Activated naive CD8-positive, alpha-beta T cell treated with anti-CD3 and anti-CD28 coated beads, Interleukin-2, amount 50 U/mL, for 24 hours (primary cell): Measurements from ENCODE around the gene ZFAND2A.
"Not testable (repeated sequence)": the region's sequence is repeated elsewhere in the genome, so short reads cannot be mapped to it uniquely, and the experiment has no call there.

Experiments
- ATAC-seq: fragments of 150-1000 bp; cut with Tn5 transposase; one replicate; pipeline ENCODE4 v1.10.0; 2021
- DNase-seq: peaks from one replicate; pipeline ENCODE4 v3.0.0; 2021
- H3K27ac Mint-ChIP-seq: one replicate; pipeline ENCODE4 v1.8.0; 2021; ENCODE audit warnings: mild to moderate bottlenecking, mixed read lengths
- H3K27me3 Mint-ChIP-seq: one replicate; pipeline ENCODE4 v1.8.0; 2021; ENCODE audit warnings: mixed read lengths
- H3K36me3 Mint-ChIP-seq: one replicate; pipeline ENCODE4 v1.8.0; 2021; ENCODE audit warnings: low read depth, mixed read lengths
- H3K4me1 Mint-ChIP-seq: one replicate; pipeline ENCODE4 v1.8.0; 2021; ENCODE audit warnings: mixed read lengths
- H3K4me3 Mint-ChIP-seq: one replicate; pipeline ENCODE4 v1.8.0; 2021; ENCODE audit warnings: mild to moderate bottlenecking, moderate library complexity, mixed read lengths
- H3K9me3 Mint-ChIP-seq: one replicate; pipeline ENCODE4 v1.8.0; 2021; ENCODE audit warnings: mixed read lengths

ZFAND2A gene

GRCh38 chr7:1159891-1160669 lies at the start of gene ZFAND2A:
ZFAND2A (minus strand) TSS chr7:1160196; CDS start chr7:1158212, 1,984 bp downstream.
- Mint-ChIP-seq H3K27me3 (no peaks in the 10 kb centered on the region), H3K4me3 (peak within 1 kb of the TSS; percentile 87)
- peak; percentile 100 for DNase-seq

GRCh38 chr7:1209097-1209496 lies 49.1 kb upstream of the ZFAND2A start:
- no peaks in the 10 kb centered on the region for H3K4me1 Mint-ChIP-seq
- H3K9me3 Mint-ChIP-seq = no peaks in the 10 kb centered on the region
- H3K27ac Mint-ChIP-seq = no peak overlapping the region

More at GRCh38 chr7:1159891-1160669, at the start of gene ZFAND2A:
- peak within 1 kb of the TSS; percentile 86 for H3K27ac Mint-ChIP-seq
- no peaks in the 10 kb centered on the region for H3K9me3 Mint-ChIP-seq
- peak; percentile 97 for ATAC-seq
- H3K36me3 Mint-ChIP-seq = peaks cover 19% of the 10 kb centered on the region
- peaks cover 26% of the 10 kb centered on the region for H3K4me1 Mint-ChIP-seq

GRCh38 chr7:1205742-1206141 lies 45.7 kb upstream of the ZFAND2A start:
- H3K4me3 Mint-ChIP-seq, H3K27ac Mint-ChIP-seq, H3K4me1 Mint-ChIP-seq, H3K36me3 Mint-ChIP-seq, H3K9me3 Mint-ChIP-seq, DNase-seq, ATAC-seq: not testable (repeated sequence)
- H3K27me3 Mint-ChIP-seq = peaks cover 21% of the 10 kb centered on the region

More at GRCh38 chr7:1209097-1209496, 49.1 kb upstream of the ZFAND2A start:
- no peaks in the 10 kb centered on the region for H3K36me3 Mint-ChIP-seq
- ATAC-seq (no peak), DNase-seq (no peak)
- peaks cover 39% of the 10 kb centered on the region for H3K27me3 Mint-ChIP-seq
- H3K4me3 Mint-ChIP-seq = no peak overlapping the region

- Mint-ChIP-seq H3K4me3 (no peak overlapping the region), H3K27me3 (peaks cover 12% of the 10 kb centered on the region), H3K9me3 (no peaks in the 10 kb centered on the region), H3K27ac (no peak overlapping the region), H3K4me1 (no peaks in the 10 kb centered on the region), H3K36me3 (no peaks in the 10 kb centered on the region)
- ATAC-seq (no peak), DNase-seq (no peak)
Observed at GRCh38 chr7:1204460-1205140, 44.6 kb upstream of the ZFAND2A start.

GRCh38 chr7:1202914-1203313 lies 42.9 kb upstream of the ZFAND2A start:
- ATAC-seq, H3K27ac Mint-ChIP-seq, H3K4me3 Mint-ChIP-seq, H3K9me3 Mint-ChIP-seq, H3K4me1 Mint-ChIP-seq, H3K27me3 Mint-ChIP-seq, H3K36me3 Mint-ChIP-seq, DNase-seq: not testable (repeated sequence)

GRCh38 chr7:1201916-1202315 lies 41.9 kb upstream of the ZFAND2A start:
- peaks cover 2% of the 10 kb centered on the region for H3K27me3 Mint-ChIP-seq
- no peaks in the 10 kb centered on the region for H3K36me3 Mint-ChIP-seq
- no peak for ATAC-seq
- no peak overlapping the region for H3K4me3 Mint-ChIP-seq
- no peaks in the 10 kb centered on the region for H3K4me1 Mint-ChIP-seq
- no peak for DNase-seq
- H3K9me3 Mint-ChIP-seq = no peaks in the 10 kb centered on the region
- no peak overlapping the region for H3K27ac Mint-ChIP-seq

GRCh38 chr7:1200045-1200444 lies 40.0 kb upstream of the ZFAND2A start:
- ATAC-seq (no peak), DNase-seq (no peak)
- Mint-ChIP-seq H3K9me3 (no peaks in the 10 kb centered on the region), H3K4me3 (no peak overlapping the region), H3K4me1 (no peaks in the 10 kb centered on the region), H3K27me3 (peaks cover 5% of the 10 kb centered on the region), H3K27ac (no peak overlapping the region), H3K36me3 (no peaks in the 10 kb centered on the region)

GRCh38 chr7:1197997-1198625 lies 38.1 kb upstream of the ZFAND2A start:
- no peak for ATAC-seq
- DNase-seq = no peak
- Mint-ChIP-seq H3K4me3 (no peak overlapping the region), H3K9me3 (no peaks in the 10 kb centered on the region), H3K27me3 (peaks cover 8% of the 10 kb centered on the region), H3K36me3 (no peaks in the 10 kb centered on the region), H3K4me1 (no peaks in the 10 kb centered on the region), H3K27ac (no peak overlapping the region)

GRCh38 chr7:1196950-1197349 lies 37.0 kb upstream of the ZFAND2A start:
- no peak overlapping the region for H3K27ac Mint-ChIP-seq
- H3K36me3 Mint-ChIP-seq = no peaks in the 10 kb centered on the region
- ATAC-seq = no peak

GRCh38 chr7:1196441-1196840 lies 36.4 kb upstream of the ZFAND2A start:
- not testable (repeated sequence) for ATAC-seq, H3K4me3 Mint-ChIP-seq, DNase-seq, H3K9me3 Mint-ChIP-seq, H3K36me3 Mint-ChIP-seq, H3K27ac Mint-ChIP-seq
- Mint-ChIP-seq H3K27me3 (peaks cover 10% of the 10 kb centered on the region), H3K4me1 (peaks cover 11% of the 10 kb centered on the region)

More at GRCh38 chr7:1196950-1197349, 37.0 kb upstream of the ZFAND2A start:
- no peak overlapping the region for H3K4me3 Mint-ChIP-seq
- H3K4me1 Mint-ChIP-seq = peaks cover 7% of the 10 kb centered on the region
- H3K27me3 Mint-ChIP-seq = peaks cover 10% of the 10 kb centered on the region
- DNase-seq = no peak
- no peaks in the 10 kb centered on the region for H3K9me3 Mint-ChIP-seq

- Mint-ChIP-seq H3K9me3 (no peaks in the 10 kb centered on the region), H3K4me3 (no peak overlapping the region), H3K4me1 (peaks cover 11% of the 10 kb centered on the region), H3K27ac (no peak overlapping the region), H3K27me3 (peaks cover 13% of the 10 kb centered on the region), H3K36me3 (no peaks in the 10 kb centered on the region)
- DNase-seq (peak; percentile 50), ATAC-seq (peak; percentile 53)
Observed at GRCh38 chr7:1193593-1194424, 33.8 kb upstream of the ZFAND2A start.

- DNase-seq (peak; percentile 18), ATAC-seq (peak; percentile 70)
- H3K4me1 Mint-ChIP-seq = peaks cover 11% of the 10 kb centered on the region
- H3K4me3 Mint-ChIP-seq = peak overlapping the region; percentile 66
- no peaks in the 10 kb centered on the region for H3K36me3 Mint-ChIP-seq
- peak overlapping the region; percentile 84 for H3K27ac Mint-ChIP-seq
- no peaks in the 10 kb centered on the region for H3K9me3 Mint-ChIP-seq
- H3K27me3 Mint-ChIP-seq = peaks cover 14% of the 10 kb centered on the region
Observed at GRCh38 chr7:1192171-1192676, 32.2 kb upstream of the ZFAND2A start.

GRCh38 chr7:1189986-1190772 lies 30.2 kb upstream of the ZFAND2A start:
- H3K27ac Mint-ChIP-seq = no peak overlapping the region
- DNase-seq (no peak), ATAC-seq (no peak)
- H3K4me1 Mint-ChIP-seq = peaks cover 11% of the 10 kb centered on the region
- no peaks in the 10 kb centered on the region for H3K9me3 Mint-ChIP-seq
- peaks cover 12% of the 10 kb centered on the region for H3K27me3 Mint-ChIP-seq
- no peaks in the 10 kb centered on the region for H3K36me3 Mint-ChIP-seq
- no peak overlapping the region for H3K4me3 Mint-ChIP-seq
